Measurements from ENCODE around the gene ROR2. TPM values are rescaled to one million over a fixed set of nuclear protein-coding genes. Genes with fewer than 3 reads are reported as not detected.

The ROR2 gene
- total and polyA plus RNA-seq, 2 experiments from 2014 or later, result 7.1 to 12.9 TPM

DNA sequence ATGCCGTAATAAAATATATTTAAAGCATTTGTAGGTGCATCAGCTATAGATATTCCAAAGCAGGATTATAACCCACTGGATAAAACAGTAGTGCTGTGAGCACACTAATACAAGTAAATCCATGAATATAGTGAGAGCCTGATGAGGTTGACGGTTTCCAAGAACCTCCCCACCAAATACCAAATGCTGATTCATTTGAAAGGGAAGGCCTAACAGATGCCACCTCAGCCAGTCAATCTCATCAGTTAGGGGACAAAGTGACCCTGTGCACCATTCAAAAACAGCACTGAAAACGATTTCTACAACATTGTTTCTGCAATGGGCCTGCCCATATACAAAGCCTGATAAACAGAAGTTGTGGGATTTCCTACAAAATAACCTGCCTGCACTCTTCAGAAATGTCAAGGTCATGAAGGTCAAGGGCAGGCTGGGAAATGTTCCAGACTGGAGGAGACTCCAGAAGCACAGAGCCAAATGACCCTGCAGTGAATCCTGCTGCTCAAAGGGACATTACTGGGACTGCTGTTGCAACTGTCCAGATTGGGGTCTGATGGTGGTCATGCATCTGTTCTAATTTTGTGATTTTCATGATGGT is 69.6 kb downstream of the ROR2 start:
- Histone ChIP-seq H3F3A (ENCODE audit: insufficient read depth) (0 out of 2 replicates have a peak, but pooled peaks cover 7% of the 10 kb centered on the region), H2AFZ (no peak overlapping the region), H3K9me3 (ENCODE audit: low read depth) (no peaks in the 10 kb centered on the region), H3K27me3 (replicated peaks; ENCODE audit: insufficient read depth) (no peaks in the 10 kb centered on the region), H4K20me1 (ENCODE audit: insufficient read depth) (no peaks in the 10 kb centered on the region), H3K9me2 (ENCODE audit: insufficient read depth) (no peaks in the 10 kb centered on the region), H3K9ac (no peak overlapping the region), H3K4me2 (ENCODE audit: unreplicated experiment) (no peak overlapping the region), H3K36me3 (ENCODE audit: low read depth) (no peaks in the 10 kb centered on the region), H3K79me2 (ENCODE audit: insufficient read depth) (no peaks in the 10 kb centered on the region), H3K4me1 (ENCODE audit: insufficient read depth) (peaks cover 17% of the 10 kb centered on the region), H3K4me3 (no peak overlapping the region), H3K27ac (no peak overlapping the region)
- DNase-seq, result no peak
- WGBS, 2 experiments (ENCODE audit: low coverage in 1 of 2, low lambda C conversion rate in 2 of 2, missing lambda C conversion rate in 2 of 2), result 83 to 85% methylated on average over 3 of the region's 3 CpGs
- in situ Hi-C loops (cut with MboI), result no loop called here
- no peak for TF ChIP-seq EZH2phosphoT487 (IDR thresholded peaks at IDR 0.05; ENCODE audit: insufficient read depth, low read depth)
- TF ChIP-seq EZH2 (IDR thresholded peaks at IDR 0.05; ENCODE audit: insufficient read depth, poor library complexity, severe bottlenecking), result no peak

DNA sequence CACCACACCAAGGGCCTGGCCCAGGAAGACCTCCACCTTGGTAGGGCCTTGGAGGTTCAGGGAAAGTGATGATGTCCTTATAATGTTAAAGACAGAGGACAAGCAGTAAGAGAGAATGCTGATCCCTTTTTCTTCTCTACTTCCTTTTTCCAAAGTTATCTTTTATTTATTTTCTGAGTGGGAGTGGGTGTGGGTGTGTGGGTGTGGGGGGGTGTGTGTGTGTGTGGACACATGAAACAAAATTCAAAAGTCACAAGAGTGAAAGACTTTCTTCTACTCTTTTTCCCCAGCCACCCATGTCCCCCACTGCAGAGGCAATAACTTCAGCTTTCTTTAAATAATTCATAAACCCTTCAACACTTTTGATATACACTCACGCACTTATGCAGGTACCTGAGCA is 70.8 kb downstream of the ROR2 start:
- H3K4me3 ChIP-seq, result no peak overlapping the region
- H3K36me3 ChIP-seq (ENCODE audit: low read depth), result no peaks in the 10 kb centered on the region
- no peak overlapping the region for H2AFZ ChIP-seq
- H3K27ac ChIP-seq, result no peak overlapping the region
- H3K27me3 ChIP-seq (replicated peaks; ENCODE audit: insufficient read depth), result no peaks in the 10 kb centered on the region
- no peaks in the 10 kb centered on the region for H3F3A ChIP-seq (ENCODE audit: insufficient read depth)
- H3K4me1 ChIP-seq (ENCODE audit: insufficient read depth), result peaks cover 5% of the 10 kb centered on the region; the same call in 1 of the 2 replicates
- H3K9me2 ChIP-seq (ENCODE audit: insufficient read depth), result no peaks in the 10 kb centered on the region
- no peaks in the 10 kb centered on the region for H3K79me2 ChIP-seq (ENCODE audit: insufficient read depth)
- H3K4me2 ChIP-seq (ENCODE audit: unreplicated experiment), result no peak overlapping the region
- whole genome bisulfite sequencing, 2 experiments (ENCODE audit: low coverage in 1 of 2, low lambda C conversion rate in 2 of 2, missing lambda C conversion rate in 2 of 2), result 95 to 96% methylated on average over 1 of the region's 1 CpG
- no peaks in the 10 kb centered on the region for H3K9me3 ChIP-seq (ENCODE audit: low read depth)
- in situ Hi-C loops (cut with MboI), result no loop called here
- no peak for DNase-seq
- no peak for TF ChIP-seq EZH2 (IDR thresholded peaks at IDR 0.05; ENCODE audit: insufficient read depth, poor library complexity, severe bottlenecking)
- no peak for TF ChIP-seq EZH2phosphoT487 (IDR thresholded peaks at IDR 0.05; ENCODE audit: insufficient read depth, low read depth)
- no peaks in the 10 kb centered on the region for H4K20me1 ChIP-seq (ENCODE audit: insufficient read depth)
- H3K9ac ChIP-seq, result no peak overlapping the region

DNA sequence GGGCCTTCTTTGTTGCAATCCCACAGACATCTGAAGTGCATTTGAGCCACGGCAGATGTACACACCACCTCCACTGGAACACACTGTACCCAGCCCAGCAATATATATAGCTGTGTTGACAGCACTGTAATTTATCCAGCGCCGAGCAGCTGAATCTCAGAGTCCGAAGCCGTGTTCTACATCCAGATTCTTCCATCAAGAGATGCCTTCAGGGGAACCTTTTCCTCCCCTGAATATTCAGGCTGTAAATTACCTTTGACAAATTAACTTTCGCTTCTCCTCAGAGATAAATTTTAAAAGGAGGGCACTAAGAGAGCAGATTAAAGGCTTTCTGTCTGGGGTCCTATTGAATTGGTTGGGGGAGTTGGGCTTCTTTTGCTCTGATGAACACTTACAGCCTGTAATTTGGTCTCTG is 76.4 kb downstream of the ROR2 start:
- no peak overlapping the region for H3K27ac ChIP-seq
- no peaks in the 10 kb centered on the region for H3F3A ChIP-seq (ENCODE audit: insufficient read depth)
- H3K9ac ChIP-seq, result no peak overlapping the region; the same call in 1 of the 2 replicates
- no peak overlapping the region for H3K4me3 ChIP-seq
- no peak overlapping the region for H2AFZ ChIP-seq
- no peaks in the 10 kb centered on the region for H3K36me3 ChIP-seq (ENCODE audit: low read depth)
- no peaks in the 10 kb centered on the region for H4K20me1 ChIP-seq (ENCODE audit: insufficient read depth)
- 39 to 46% methylated on average over 6 of the region's 6 CpGs for WGBS, 2 experiments (ENCODE audit: low coverage in 1 of 2, low lambda C conversion rate in 2 of 2, missing lambda C conversion rate in 2 of 2)
- in situ Hi-C loops (cut with MboI), result no loop called here
- H3K79me2 ChIP-seq (ENCODE audit: insufficient read depth), result no peaks in the 10 kb centered on the region
- no peaks in the 10 kb centered on the region for H3K9me3 ChIP-seq (ENCODE audit: low read depth)
- no peaks in the 10 kb centered on the region for H3K27me3 ChIP-seq (replicated peaks; ENCODE audit: insufficient read depth)
- no peaks in the 10 kb centered on the region for H3K9me2 ChIP-seq (ENCODE audit: insufficient read depth)
- H3K4me1 ChIP-seq (ENCODE audit: insufficient read depth), result no peaks in the 10 kb centered on the region
- TF ChIP-seq EZH2phosphoT487 (IDR thresholded peaks at IDR 0.05; ENCODE audit: insufficient read depth, low read depth) (no peak), EZH2 (IDR thresholded peaks at IDR 0.05; ENCODE audit: insufficient read depth, poor library complexity, severe bottlenecking) (no peak)
- no peak overlapping the region for H3K4me2 ChIP-seq (ENCODE audit: unreplicated experiment)
- DNase-seq, result no peak

DNA sequence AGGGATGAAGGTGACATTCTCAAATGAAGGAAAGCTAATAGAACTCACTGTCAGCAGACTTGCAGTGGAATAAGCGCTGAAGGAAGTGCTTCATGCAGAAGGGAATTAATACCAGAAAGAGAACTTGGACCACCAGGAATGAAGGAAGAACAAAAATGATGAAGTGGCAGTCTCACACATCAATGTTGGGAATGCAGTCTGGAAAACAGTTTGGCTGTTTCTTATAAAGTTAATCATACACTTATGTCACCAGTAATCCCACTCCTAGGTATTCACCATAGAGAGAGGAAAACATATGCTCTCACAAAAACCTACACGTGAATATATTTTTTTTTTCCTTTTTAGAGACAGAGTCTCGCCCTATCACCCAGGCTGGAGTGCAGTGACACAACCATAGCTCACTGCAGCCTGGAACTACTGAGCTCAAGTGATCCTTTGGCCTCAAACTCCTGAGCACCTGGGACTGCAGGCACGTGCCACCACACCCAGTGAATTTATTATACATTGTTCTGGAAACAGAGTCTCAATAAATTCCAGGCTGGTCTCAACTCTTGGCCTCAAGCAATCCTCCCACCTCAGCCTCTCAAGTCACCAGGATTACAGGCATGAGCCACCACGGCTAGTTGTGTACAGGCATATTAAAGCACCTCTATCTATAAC is 81.2 kb downstream of the ROR2 start:
- Histone ChIP-seq H3K4me2 (ENCODE audit: unreplicated experiment) (no peak overlapping the region), H3K9me3 (ENCODE audit: low read depth) (no peaks in the 10 kb centered on the region), H3F3A (ENCODE audit: insufficient read depth) (no peaks in the 10 kb centered on the region), H3K9me2 (ENCODE audit: insufficient read depth) (no peaks in the 10 kb centered on the region), H3K4me3 (no peak overlapping the region), H3K9ac (no peak overlapping the region), H3K27me3 (replicated peaks; ENCODE audit: insufficient read depth) (no peaks in the 10 kb centered on the region), H3K4me1 (ENCODE audit: insufficient read depth) (peaks cover 19% of the 10 kb centered on the region), H3K36me3 (ENCODE audit: low read depth) (no peaks in the 10 kb centered on the region), H3K79me2 (ENCODE audit: insufficient read depth) (no peaks in the 10 kb centered on the region), H2AFZ (no peak overlapping the region), H3K27ac (no peak overlapping the region), H4K20me1 (ENCODE audit: insufficient read depth) (no peaks in the 10 kb centered on the region)
- DNase-seq, result no peak
- 56% methylated on average over 5 of the region's 5 CpGs for WGBS, 2 experiments (ENCODE audit: low coverage in 1 of 2, low lambda C conversion rate in 2 of 2, missing lambda C conversion rate in 2 of 2)
- TF ChIP-seq EZH2 (IDR thresholded peaks at IDR 0.05; ENCODE audit: insufficient read depth, poor library complexity, severe bottlenecking) (no peak), EZH2phosphoT487 (IDR thresholded peaks at IDR 0.05; ENCODE audit: insufficient read depth, low read depth) (no peak)
- in situ Hi-C loops (cut with MboI), result no loop called here

All from GM23248 (cell line).